ENCODE data around the gene LRMDA. TPM values are rescaled to one million over a fixed set of nuclear protein-coding genes. Genes with fewer than 3 reads are reported as not detected.

LRMDA gene
- total and polyA plus RNA-seq, 2 of the 4 experiments (the other 2 are of a cell fraction): 0.07 TPM; not detected in 1

- WGBS, 2 experiments (ENCODE audit: extremely low coverage in 2 of 2, insufficient read length in 1 of 2): no CpG with 5 or more reads among the region's 2 CpGs
- ChIA-PET CTCF (no interaction called here), POLR2A (ENCODE audit: unreplicated experiment) (no interaction called here)
- Histone ChIP-seq H2BK120ac (ENCODE audit: low read depth, low read length) (no peak overlapping the region), H3K4ac (ENCODE audit: low read depth, low read length) (no peak overlapping the region), H4K91ac (ENCODE audit: insufficient read depth, low read depth, low read length) (no peak overlapping the region), H3K27ac (ENCODE audit: insufficient read depth, low read length) (no peak overlapping the region), H3K23ac (ENCODE audit: low read depth, low read length) (no peak overlapping the region), H3K18ac (ENCODE audit: low read depth, low read length) (peak overlapping the region; percentile 41), H4K20me1 (ENCODE audit: insufficient read depth, low read length) (no peaks in the 10 kb centered on the region; the same call in 1 of the 2 replicates), H2AK9ac (replicated peaks; ENCODE audit: low read depth, low read length, poor library complexity) (no peak overlapping the region), H3K14ac (replicated peaks; ENCODE audit: low read depth, low read length) (no peak overlapping the region), H4K8ac (ENCODE audit: low read depth in 2 of 2, low read length in 2 of 2) (no peak overlapping the region), H2AK5ac (ENCODE audit: low read depth, low read length) (no peak overlapping the region), H3K9me3 (ENCODE audit: control insufficient read depth, insufficient read depth, low read length) (no peaks in the 10 kb centered on the region), H3K79me1 (ENCODE audit: low read depth in 1 of 2, low read length in 2 of 2) (no peaks in the 10 kb centered on the region), H3K56ac (ENCODE audit: extremely low read depth, insufficient read depth, low read length) (no peak overlapping the region), H3K4me3 (ENCODE audit: insufficient read depth, low read depth, low read length) (no peak overlapping the region), H4K5ac (ENCODE audit: low read depth, low read length) (no peak overlapping the region), H2BK20ac (ENCODE audit: low read depth, low read length) (no peak overlapping the region), H2BK5ac (ENCODE audit: low read depth, low read length, poor library complexity, severe bottlenecking) (no peak overlapping the region), H3K27me3 (ENCODE audit: control insufficient read depth, insufficient read depth, low read length) (no peaks in the 10 kb centered on the region), H2AFZ (replicated peaks; ENCODE audit: low read length, poor library complexity) (no peak overlapping the region), H3K4me1 (ENCODE audit: control insufficient read depth, insufficient read depth, low read length) (peaks cover 8% of the 10 kb centered on the region), H3K9me1 (ENCODE audit: insufficient read depth, low read length) (peaks cover 2% of the 10 kb centered on the region; the same call in 1 of the 2 replicates), H2BK15ac (ENCODE audit: low read depth, low read length) (peak overlapping the region; percentile 63; the same call in 1 of the 3 replicates), H3K4me2 (ENCODE audit: low read depth, low read length) (no peak overlapping the region), H3K36me3 (ENCODE audit: control insufficient read depth, insufficient read depth, low read length) (no peaks in the 10 kb centered on the region), H3K9ac (ENCODE audit: low read depth, low read length) (no peak overlapping the region)
- dilution Hi-C loops (cut with HindIII; ENCODE audit: low sequenced_read_pairs, unreplicated experiment): no loop called here
- no peak for DNase-seq
- no TSS peak for BruUV-seq (replicated peaks)
- no peak for TF ChIP-seq NFE2L2 (IDR thresholded peaks at IDR 0.05; ENCODE audit: low read depth, low read length)
- TF ChIP-seq POLR2A (IDR thresholded peaks at IDR 0.05; ENCODE audit: low read depth, low read length): no peak
- TF ChIP-seq BHLHE40 (IDR thresholded peaks at IDR 0.05; ENCODE audit: low read depth, low read length): no peak
- no peak for TF ChIP-seq USF2 (IDR thresholded peaks at IDR 0.05; ENCODE audit: low read depth, low read length)
- no peak for TF ChIP-seq SMC3 (IDR thresholded peaks at IDR 0.05; ENCODE audit: low read depth, low read length)
- TF ChIP-seq RAD21 (IDR thresholded peaks at IDR 0.05; ENCODE audit: low read length): no peak
- TF ChIP-seq MXI1 (IDR thresholded peaks at IDR 0.05; ENCODE audit: borderline replicate concordance, low read depth, low read length): no peak
- no peak for TF ChIP-seq CEBPB (IDR thresholded peaks at IDR 0.05; ENCODE audit: low read depth, low read length)
- no peak for TF ChIP-seq MAFK (IDR thresholded peaks at IDR 0.05; ENCODE audit: low read depth, low read length)
- TF ChIP-seq MAZ (IDR thresholded peaks at IDR 0.05; ENCODE audit: borderline replicate concordance, low read depth, low read length): no peak
- TF ChIP-seq FOS (IDR thresholded peaks at IDR 0.05; ENCODE audit: low read depth, low read length): no peak
- TF ChIP-seq CHD1 (IDR thresholded peaks at IDR 0.05; ENCODE audit: low read depth, low read length): no peak
- TF ChIP-seq ELK1 (IDR thresholded peaks at IDR 0.05; ENCODE audit: borderline replicate concordance, low read depth, low read length): no peak
- no peak for ATAC-seq (ENCODE audit: low read depth)
- in situ Hi-C loops (cut with MboI; ENCODE audit: low sequenced_read_pairs): no loop called here
- intact Hi-C loops (cut with micrococcal nuclease): no loop called here
Measured at GRCh38 chr10:76341740-76342139, 910.3 kb downstream of the LRMDA start.

Measured in IMR-90 (cell line).